ENCODE data around the gene ARL6IP1.

ARL6IP1 gene

GRCh38 chr16:18803569-18804462, 2.5 kb upstream of the ARL6IP1 start:
- Histone ChIP-seq H2BK120ac (ENCODE audit: low read depth, low read length) (no peak overlapping the region), H3K56ac (ENCODE audit: low read length) (peak overlapping the region; percentile 64), H3K18ac (ENCODE audit: low read length) (peak overlapping the region; percentile 47), H3K79me1 (ENCODE audit: low read length) (no peaks in the 10 kb centered on the region), H3K4me1 (ENCODE audit: control insufficient read depth, low read depth, low read length) (peaks cover 14% of the 10 kb centered on the region), H4K8ac (ENCODE audit: low read depth, low read length) (peak overlapping the region; percentile 30), H3K4ac (ENCODE audit: low read depth, low read length) (peak overlapping the region; percentile 48), H2BK15ac (replicated peaks; ENCODE audit: low read depth) (no peak overlapping the region), H3K9ac (ENCODE audit: low read length) (peak overlapping the region; percentile 41), H4K5ac (ENCODE audit: low read length) (no peak overlapping the region), H3K4me2 (ENCODE audit: low read length) (no peak overlapping the region), H2BK5ac (ENCODE audit: low read length) (peak overlapping the region; percentile 55), H3K27me3 (ENCODE audit: insufficient read depth, low read length, poor library complexity) (no peaks in the 10 kb centered on the region), H3K79me2 (ENCODE audit: control insufficient read depth, insufficient read depth, low read length) (peaks cover 25% of the 10 kb centered on the region), H3K36me3 (ENCODE audit: control insufficient read depth, insufficient read depth, low read length) (peaks cover 2% of the 10 kb centered on the region), H3K27ac (ENCODE audit: low read depth, low read length) (peak overlapping the region; percentile 63), H3K4me3 (ENCODE audit: low read length) (no peak overlapping the region), H2AK5ac (ENCODE audit: low read length) (no peak overlapping the region), H3K23ac (ENCODE audit: low read length) (no peak overlapping the region)
- no peak for DNase-seq
- 100% methylated on average over 1 of the region's 5 CpGs for WGBS (ENCODE audit: extremely low coverage, insufficient coverage, low lambda C conversion rate)

- Histone ChIP-seq H3K4me3 (ENCODE audit: low read length) (no peak overlapping the region), H3K27ac (ENCODE audit: low read depth, low read length) (no peak overlapping the region), H2BK120ac (ENCODE audit: low read depth, low read length) (no peak overlapping the region), H3K36me3 (ENCODE audit: control insufficient read depth, insufficient read depth, low read length) (no peaks in the 10 kb centered on the region), H3K4me1 (ENCODE audit: control insufficient read depth, low read depth, low read length) (peaks cover 14% of the 10 kb centered on the region), H4K5ac (ENCODE audit: low read length) (no peak overlapping the region), H4K8ac (ENCODE audit: low read depth, low read length) (no peak overlapping the region), H2BK5ac (ENCODE audit: low read length) (no peak overlapping the region), H2BK15ac (replicated peaks; ENCODE audit: low read depth) (no peak overlapping the region), H3K4ac (ENCODE audit: low read depth, low read length) (peak overlapping the region; percentile 46), H3K9ac (ENCODE audit: low read length) (no peak overlapping the region), H3K79me1 (ENCODE audit: low read length) (peaks cover 1% of the 10 kb centered on the region), H3K79me2 (ENCODE audit: control insufficient read depth, insufficient read depth, low read length) (peaks cover 34% of the 10 kb centered on the region), H3K18ac (ENCODE audit: low read length) (no peak overlapping the region), H3K56ac (ENCODE audit: low read length) (no peak overlapping the region), H3K27me3 (ENCODE audit: insufficient read depth, low read length, poor library complexity) (no peaks in the 10 kb centered on the region), H3K23ac (ENCODE audit: low read length) (no peak overlapping the region), H3K4me2 (ENCODE audit: low read length) (no peak overlapping the region), H2AK5ac (ENCODE audit: low read length) (peak overlapping the region; percentile 59)
- WGBS (ENCODE audit: extremely low coverage, insufficient coverage, low lambda C conversion rate), result no CpG with 5 or more reads among the region's 16 CpGs
- no peak for DNase-seq
Observed at GRCh38 chr16:18802767-18803343, 1.5 kb upstream of the ARL6IP1 start.

GRCh38 chr16:18800775-18801144, 589 bp downstream of the ARL6IP1 start:
- H2BK5ac ChIP-seq (ENCODE audit: low read length), result peak overlapping the region; percentile 85
- H3K4ac ChIP-seq (ENCODE audit: low read depth, low read length), result peak overlapping the region; percentile 57
- H2BK15ac ChIP-seq (replicated peaks; ENCODE audit: low read depth), result no peak overlapping the region
- H3K23ac ChIP-seq (ENCODE audit: low read length), result peak overlapping the region; percentile 92
- H4K8ac ChIP-seq (ENCODE audit: low read depth, low read length), result no peak overlapping the region
- H3K79me2 ChIP-seq (ENCODE audit: control insufficient read depth, insufficient read depth, low read length), result peaks cover 37% of the 10 kb centered on the region
- peak overlapping the region; percentile 12 for H3K18ac ChIP-seq (ENCODE audit: low read length)
- H3K27ac ChIP-seq (ENCODE audit: low read depth, low read length), result no peak overlapping the region
- peaks cover 4% of the 10 kb centered on the region for H3K4me1 ChIP-seq (ENCODE audit: control insufficient read depth, low read depth, low read length)
- H3K36me3 ChIP-seq (ENCODE audit: control insufficient read depth, insufficient read depth, low read length), result peaks cover 2% of the 10 kb centered on the region
- no peaks in the 10 kb centered on the region for H3K27me3 ChIP-seq (ENCODE audit: insufficient read depth, low read length, poor library complexity)
- no CpG with 5 or more reads among the region's 15 CpGs for whole genome bisulfite sequencing (ENCODE audit: extremely low coverage, insufficient coverage, low lambda C conversion rate)
- no peak overlapping the region for H2AK5ac ChIP-seq (ENCODE audit: low read length)
- peak overlapping the region; percentile 85 for H3K4me2 ChIP-seq (ENCODE audit: low read length)
- peak; percentile 44 for DNase-seq
- no peak overlapping the region for H2BK120ac ChIP-seq (ENCODE audit: low read depth, low read length)
- no peak overlapping the region for H4K5ac ChIP-seq (ENCODE audit: low read length)
- peak overlapping the region; percentile 98 for H3K56ac ChIP-seq (ENCODE audit: low read length)
- peaks cover 6% of the 10 kb centered on the region for H3K79me1 ChIP-seq (ENCODE audit: low read length)
- H3K4me3 ChIP-seq (ENCODE audit: low read length), result peak overlapping the region; percentile 91
- peak overlapping the region; percentile 95 for H3K9ac ChIP-seq (ENCODE audit: low read length)

DNA sequence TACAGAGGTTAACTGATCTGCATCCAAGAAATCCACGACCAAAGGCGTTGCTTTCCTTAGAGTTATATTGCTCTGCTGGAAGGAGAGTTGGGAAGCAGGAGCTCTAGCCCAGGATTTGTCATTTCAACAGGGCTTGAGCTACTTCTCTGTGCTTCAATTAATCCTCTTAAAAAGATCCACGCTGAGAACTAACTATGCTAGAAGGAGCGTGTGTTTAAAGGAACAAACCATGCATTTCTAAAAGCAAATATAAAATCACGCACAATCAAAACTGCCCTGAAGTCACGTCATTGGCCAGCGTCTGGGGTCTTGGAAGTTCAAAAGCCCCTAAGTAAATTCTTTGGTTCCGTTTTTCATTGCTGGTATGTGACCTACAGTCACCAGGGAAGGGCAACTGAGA, 1.1 kb downstream of the ARL6IP1 start:
- Histone ChIP-seq H3K4me3 (ENCODE audit: low read length) (peak overlapping the region; percentile 91), H3K9ac (ENCODE audit: low read length) (peak overlapping the region; percentile 95), H2BK120ac (ENCODE audit: low read depth, low read length) (no peak overlapping the region), H3K56ac (ENCODE audit: low read length) (peak overlapping the region; percentile 98), H2AK5ac (ENCODE audit: low read length) (no peak overlapping the region), H3K4me2 (ENCODE audit: low read length) (peak overlapping the region; percentile 85), H3K27me3 (ENCODE audit: insufficient read depth, low read length, poor library complexity) (no peaks in the 10 kb centered on the region), H3K18ac (ENCODE audit: low read length) (no peak overlapping the region), H3K4me1 (ENCODE audit: control insufficient read depth, low read depth, low read length) (peaks cover 4% of the 10 kb centered on the region), H3K79me2 (ENCODE audit: control insufficient read depth, insufficient read depth, low read length) (peaks cover 37% of the 10 kb centered on the region), H3K36me3 (ENCODE audit: control insufficient read depth, insufficient read depth, low read length) (peaks cover 2% of the 10 kb centered on the region), H3K27ac (ENCODE audit: low read depth, low read length) (no peak overlapping the region), H3K4ac (ENCODE audit: low read depth, low read length) (no peak overlapping the region), H2BK15ac (replicated peaks; ENCODE audit: low read depth) (no peak overlapping the region), H3K79me1 (ENCODE audit: low read length) (peaks cover 6% of the 10 kb centered on the region), H4K8ac (ENCODE audit: low read depth, low read length) (no peak overlapping the region), H2BK5ac (ENCODE audit: low read length) (no peak overlapping the region), H3K23ac (ENCODE audit: low read length) (no peak overlapping the region), H4K5ac (ENCODE audit: low read length) (no peak overlapping the region)
- no CpG with 5 or more reads among the region's 8 CpGs for WGBS (ENCODE audit: extremely low coverage, insufficient coverage, low lambda C conversion rate)
- DNase-seq, result no peak

GRCh38 chr16:18799500-18799899, 1.8 kb downstream of the ARL6IP1 start:
- H3K79me2 ChIP-seq (ENCODE audit: control insufficient read depth, insufficient read depth, low read length), result peaks cover 37% of the 10 kb centered on the region
- H3K27me3 ChIP-seq (ENCODE audit: insufficient read depth, low read length, poor library complexity), result no peaks in the 10 kb centered on the region
- peaks cover 4% of the 10 kb centered on the region for H3K4me1 ChIP-seq (ENCODE audit: control insufficient read depth, low read depth, low read length)
- H3K4me3 ChIP-seq (ENCODE audit: low read length), result no peak overlapping the region
- no peak overlapping the region for H3K23ac ChIP-seq (ENCODE audit: low read length)
- no peak overlapping the region for H2AK5ac ChIP-seq (ENCODE audit: low read length)
- peaks cover 6% of the 10 kb centered on the region for H3K79me1 ChIP-seq (ENCODE audit: low read length)
- H3K9ac ChIP-seq (ENCODE audit: low read length), result peak overlapping the region; percentile 95
- H3K18ac ChIP-seq (ENCODE audit: low read length), result no peak overlapping the region
- H4K5ac ChIP-seq (ENCODE audit: low read length), result no peak overlapping the region
- H2BK120ac ChIP-seq (ENCODE audit: low read depth, low read length), result no peak overlapping the region
- H2BK5ac ChIP-seq (ENCODE audit: low read length), result no peak overlapping the region
- no peak overlapping the region for H2BK15ac ChIP-seq (replicated peaks; ENCODE audit: low read depth)
- no peak overlapping the region for H3K27ac ChIP-seq (ENCODE audit: low read depth, low read length)
- no peak for DNase-seq
- peak overlapping the region; percentile 56 for H3K56ac ChIP-seq (ENCODE audit: low read length)
- H4K8ac ChIP-seq (ENCODE audit: low read depth, low read length), result no peak overlapping the region
- peaks cover 3% of the 10 kb centered on the region for H3K36me3 ChIP-seq (ENCODE audit: control insufficient read depth, insufficient read depth, low read length)
- peak overlapping the region; percentile 85 for H3K4me2 ChIP-seq (ENCODE audit: low read length)
- H3K4ac ChIP-seq (ENCODE audit: low read depth, low read length), result no peak overlapping the region
- WGBS (ENCODE audit: extremely low coverage, insufficient coverage, low lambda C conversion rate), result no CpG with 5 or more reads among the region's 3 CpGs

Data from mesendoderm (in vitro differentiated cells).